Tibial artery (tissue), 4 donors: ENCODE measurements around the gene SIRPA.

Experiments
- DNase-seq, 2 donors: peaks; one replicate each; pipeline ENCODE4 v3.0.0-alpha.2; 2019
- H3K27ac ChIP-seq, 2 donors: fragments of 200-600 bp; sonication (generic) in 1 of 2; 1 replicate in 1 of 2; 2 replicates in 1 of 2; pipeline ENCODE4 v1.5.1; 2018 to 2019; ENCODE audit warnings: mild to moderate bottlenecking in 1 of 2
- H3K27me3 ChIP-seq, 2 donors: fragments of 200-600 bp; sonication (generic) in 1 of 2; one replicate each; pipeline versions ENCODE4 v1.5.1 to v1.6.0; 2016 to 2019
- H3K36me3 ChIP-seq, 3 donors: fragments of 200-600 bp; sonication (generic) in 2 of 3; one replicate each; pipeline ENCODE4 v1.5.1; 2016 to 2019; ENCODE audit warnings: mild to moderate bottlenecking in 2 of 3
- H3K4me1 ChIP-seq, 4 donors: fragments of 200-600 bp; sonication (generic) in 2 of 4; 1 replicate in 3 of 4; 2 replicates in 1 of 4; pipeline ENCODE4 v1.5.1; 2016 to 2019
- H3K4me3 ChIP-seq, 2 donors: fragments of 200-600 bp; sonication (generic) in 1 of 2; 1 replicate in 1 of 2; 2 replicates in 1 of 2; pipeline ENCODE4 v1.5.1; 2018 to 2019; ENCODE audit warnings: mild to moderate bottlenecking in 2 of 2
- H3K9me3 ChIP-seq, 3 donors: fragments of 200-600 bp; sonication (generic) in 1 of 3; one replicate each; pipeline ENCODE4 v1.5.1; 2016 to 2019
- CTCF ChIP-seq, 2 experiments: fragments of 200-600 bp in 1 of 2; fragments of 450-650 bp in 1 of 2; IDR thresholded peaks; one replicate each; pipeline ENCODE4 v1.5.1; 2017 to 2019; ENCODE audit warnings: antibody characterized with exemption in 2 of 2, mild to moderate bottlenecking in 1 of 2, moderate library complexity in 1 of 2
- intact Hi-C: fragments of 100-400 bp; cut with DNase I; formaldehyde crosslinking; loops from one replicate; pipeline ENCODE4 v1.15.0; 2023; ENCODE audit warnings: low total_unique reads

Gene SIRPA

GRCh38 chr20:1848373-1848772 lies 46.8 kb upstream of the SIRPA start:
- H3K27ac ChIP-seq = no peak overlapping the region
- DNase-seq = no peak
- H3K4me1 ChIP-seq = no peaks in the 10 kb centered on the region
- intact Hi-C loops = no loop called here
- no peak overlapping the region for H3K4me3 ChIP-seq
- no peaks in the 10 kb centered on the region for H3K9me3 ChIP-seq
- no peaks in the 10 kb centered on the region for H3K36me3 ChIP-seq
- H3K27me3 ChIP-seq = no peaks in the 10 kb centered on the region
- TF ChIP-seq CTCF (IDR thresholded peaks at IDR 0.05) = no peak

GRCh38 chr20:1851396-1851795 lies 43.8 kb upstream of the SIRPA start:
- Histone ChIP-seq H3K9me3 (no peaks in the 10 kb centered on the region), H3K36me3 (no peaks in the 10 kb centered on the region), H3K27me3 (no peaks in the 10 kb centered on the region), H3K4me3 (no peak overlapping the region), H3K4me1 (no peaks in the 10 kb centered on the region), H3K27ac (no peak overlapping the region)
- DNase-seq = no peak
- intact Hi-C loops = no loop called here
- no peak for TF ChIP-seq CTCF (IDR thresholded peaks at IDR 0.05)

GRCh38 chr20:1853473-1853872 lies 41.7 kb upstream of the SIRPA start:
- Histone ChIP-seq H3K4me3 (no peak overlapping the region), H3K4me1 (no peaks in the 10 kb centered on the region), H3K27me3 (peaks cover 0 to 4% of the 10 kb centered on the region in 2 donors), H3K9me3 (no peaks in the 10 kb centered on the region), H3K36me3 (no peaks in the 10 kb centered on the region), H3K27ac (no peak overlapping the region)
- intact Hi-C loops = no loop called here
- no peak for TF ChIP-seq CTCF (IDR thresholded peaks at IDR 0.05)
- DNase-seq = no peak

GRCh38 chr20:1854246-1854645 lies 41.0 kb upstream of the SIRPA start:
- no peaks in the 10 kb centered on the region for H3K4me1 ChIP-seq
- no peaks in the 10 kb centered on the region for H3K9me3 ChIP-seq
- no peaks in the 10 kb centered on the region for H3K36me3 ChIP-seq
- no peak overlapping the region for H3K4me3 ChIP-seq
- no peak for DNase-seq
- intact Hi-C loops = no loop called here
- no peak overlapping the region for H3K27ac ChIP-seq
- no peak for TF ChIP-seq CTCF (IDR thresholded peaks at IDR 0.05)
- H3K27me3 ChIP-seq = peaks cover 0 to 4% of the 10 kb centered on the region in 2 donors

GRCh38 chr20:1855109-1855508 lies 40.1 kb upstream of the SIRPA start:
- no peaks in the 10 kb centered on the region for H3K36me3 ChIP-seq
- TF ChIP-seq CTCF (IDR thresholded peaks at IDR 0.05) = no peak
- no peaks in the 10 kb centered on the region for H3K4me1 ChIP-seq
- DNase-seq = no peak
- intact Hi-C loops = no loop called here
- no peak overlapping the region for H3K4me3 ChIP-seq
- H3K27me3 ChIP-seq = peaks cover 0 to 4% of the 10 kb centered on the region in 2 donors
- H3K27ac ChIP-seq = no peak overlapping the region
- no peaks in the 10 kb centered on the region for H3K9me3 ChIP-seq

- no peaks in the 10 kb centered on the region for H3K36me3 ChIP-seq
- DNase-seq = no peak
- no peaks in the 10 kb centered on the region for H3K4me1 ChIP-seq
- H3K27me3 ChIP-seq = peaks cover 0 to 4% of the 10 kb centered on the region in 2 donors
- no peaks in the 10 kb centered on the region for H3K9me3 ChIP-seq
- intact Hi-C loops = no loop called here
- no peak overlapping the region for H3K4me3 ChIP-seq
- no peak for TF ChIP-seq CTCF (IDR thresholded peaks at IDR 0.05)
- no peak overlapping the region for H3K27ac ChIP-seq
These were observed 39.5 kb upstream of the SIRPA start for GRCh38 chr20:1855690-1856089.
